ENCODE measurements around the gene YARS1.

Gene YARS1

GRCh38 chr1:32817159-32817814 lies at the start of gene YARS1, which contains the start of gene S100PBP:
YARS1 (minus strand) TSS chr1:32817358; CDS start chr1:32817244, 114 bp downstream.
S100PBP (plus strand) TSS chr1:32817653; CDS start chr1:32826100, 8,447 bp downstream.
- DNase-seq (ENCODE audit: low spot score) = peak; percentile 97

GRCh38 chr1:32865639-32866405 lies 48.7 kb upstream of the YARS1 start:
- no peak for DNase-seq (ENCODE audit: low spot score)

DNA sequence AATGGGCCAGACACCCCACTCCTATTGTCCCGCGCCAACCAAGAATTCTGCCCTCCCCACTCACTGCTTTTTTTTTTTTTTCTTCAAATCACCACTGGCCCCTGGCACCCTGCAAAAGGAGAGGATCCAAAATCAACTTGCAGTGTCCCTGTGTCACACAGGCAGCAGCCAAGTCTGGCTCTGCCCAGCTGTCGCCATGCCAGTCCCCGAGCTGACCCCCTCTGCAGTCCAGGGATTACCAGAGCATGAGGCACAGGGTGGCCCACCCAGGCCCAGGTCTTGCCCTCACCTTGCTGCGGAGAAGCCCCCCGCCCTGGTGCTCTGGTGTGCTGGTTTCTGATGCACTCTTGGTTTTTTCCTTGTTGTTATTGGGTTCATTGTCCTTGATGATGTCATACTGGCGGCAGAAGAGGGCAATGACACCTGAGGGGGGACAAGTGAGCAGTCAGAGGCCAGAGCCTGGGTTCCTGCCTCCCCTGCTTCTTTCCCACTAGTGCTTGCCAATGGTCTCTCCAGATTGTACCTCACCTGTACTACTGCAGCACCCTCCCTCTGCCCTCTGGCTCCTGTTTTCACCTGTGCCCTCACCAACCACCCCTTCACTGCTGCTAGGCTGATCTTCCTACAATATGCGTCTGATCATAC lies 47.3 kb upstream of the YARS1 start:
- DNase-seq (ENCODE audit: low spot score) = no peak

GRCh38 chr1:32863881-32864245 lies 46.7 kb upstream of the YARS1 start:
- DNase-seq (ENCODE audit: low spot score) = no peak

- DNase-seq (ENCODE audit: low spot score) = no peak
Observed at GRCh38 chr1:32863218-32863880, 46.2 kb upstream of the YARS1 start.

GRCh38 chr1:32861904-32862695 lies 44.9 kb upstream of the YARS1 start:
- DNase-seq (ENCODE audit: low spot score) = no peak

DNA sequence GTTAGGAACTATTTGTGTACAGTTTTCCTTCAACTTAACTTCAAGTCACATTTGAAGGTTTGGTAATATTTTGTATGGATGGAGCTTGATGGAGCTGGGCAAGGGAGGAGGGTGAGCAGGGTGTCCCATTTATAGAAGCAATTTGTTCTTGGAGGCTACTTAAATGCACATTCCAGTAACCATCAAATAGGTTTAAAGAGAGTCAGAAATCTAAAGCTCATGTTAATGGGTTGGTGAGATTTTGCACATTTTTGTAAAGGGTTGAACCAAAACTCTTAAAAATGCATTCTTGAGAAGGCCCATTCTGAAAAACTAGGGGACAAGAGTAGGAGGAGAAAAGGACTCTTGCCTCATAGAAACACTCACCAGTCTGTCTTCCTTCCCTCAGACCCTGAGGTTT lies 43.4 kb upstream of the YARS1 start:
- no peak for DNase-seq (ENCODE audit: low spot score)

- no peak for DNase-seq (ENCODE audit: low spot score)
Observed at GRCh38 chr1:32859915-32860314, 42.8 kb upstream of the YARS1 start.

- DNase-seq (ENCODE audit: low spot score) = no peak
Observed at GRCh38 chr1:32858791-32859190, 41.6 kb upstream of the YARS1 start.

DNA sequence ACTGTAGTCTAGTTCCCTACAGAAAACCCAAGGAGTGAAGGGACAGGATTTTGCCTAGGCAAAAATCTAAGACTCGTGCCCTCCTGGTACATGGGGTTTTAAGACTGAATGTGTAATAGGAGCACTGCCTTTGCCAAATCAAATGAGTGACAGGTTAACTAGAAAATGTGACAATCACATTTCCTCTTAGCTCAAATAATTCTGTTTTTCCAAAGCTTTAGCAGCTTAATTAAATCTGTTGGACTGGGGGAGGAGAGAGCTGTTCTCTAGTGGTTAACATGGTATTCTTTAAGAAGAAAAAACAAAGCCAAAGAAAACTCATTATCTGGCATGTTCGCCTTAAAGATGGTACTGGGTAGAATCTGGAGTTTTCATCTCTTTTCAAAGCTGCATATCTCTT lies 41.0 kb upstream of the YARS1 start:
- DNase-seq (ENCODE audit: low spot score) = no peak

- no peak for DNase-seq (ENCODE audit: low spot score)
Observed at GRCh38 chr1:32855861-32856617, 38.9 kb upstream of the YARS1 start.

GRCh38 chr1:32848354-32849063 lies 31.4 kb upstream of the YARS1 start:
- DNase-seq (ENCODE audit: low spot score) = no peak

DNA sequence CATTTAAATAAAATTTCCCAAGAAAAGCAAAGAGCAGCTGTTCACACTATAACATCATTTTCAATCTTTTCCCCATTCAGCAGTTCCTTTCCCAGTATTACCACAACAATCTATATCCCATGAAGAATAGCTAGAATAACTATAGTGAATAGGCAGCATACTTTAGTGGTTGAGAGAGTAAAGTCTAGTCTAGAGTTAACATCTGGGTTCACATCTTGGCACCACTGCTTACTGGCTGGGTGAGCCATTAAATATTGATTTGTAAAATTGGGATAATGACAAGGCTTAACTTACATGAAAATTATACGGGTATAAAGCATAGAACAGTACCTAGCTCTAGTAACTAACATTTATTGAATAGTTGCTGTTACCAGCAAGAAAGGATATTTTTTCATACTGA lies 14.7 kb upstream of the YARS1 start:
- DNase-seq (ENCODE audit: low spot score) = no peak

- DNase-seq (ENCODE audit: low spot score) = no peak
Observed at GRCh38 chr1:32830092-32830852, 13.1 kb upstream of the YARS1 start.

GRCh38 chr1:32828341-32828740 lies 11.2 kb upstream of the YARS1 start:
- peak; percentile 10 for DNase-seq (ENCODE audit: low spot score)

- no peak for DNase-seq (ENCODE audit: low spot score)
Observed at GRCh38 chr1:32825181-32825580, 8.0 kb upstream of the YARS1 start.

DNA sequence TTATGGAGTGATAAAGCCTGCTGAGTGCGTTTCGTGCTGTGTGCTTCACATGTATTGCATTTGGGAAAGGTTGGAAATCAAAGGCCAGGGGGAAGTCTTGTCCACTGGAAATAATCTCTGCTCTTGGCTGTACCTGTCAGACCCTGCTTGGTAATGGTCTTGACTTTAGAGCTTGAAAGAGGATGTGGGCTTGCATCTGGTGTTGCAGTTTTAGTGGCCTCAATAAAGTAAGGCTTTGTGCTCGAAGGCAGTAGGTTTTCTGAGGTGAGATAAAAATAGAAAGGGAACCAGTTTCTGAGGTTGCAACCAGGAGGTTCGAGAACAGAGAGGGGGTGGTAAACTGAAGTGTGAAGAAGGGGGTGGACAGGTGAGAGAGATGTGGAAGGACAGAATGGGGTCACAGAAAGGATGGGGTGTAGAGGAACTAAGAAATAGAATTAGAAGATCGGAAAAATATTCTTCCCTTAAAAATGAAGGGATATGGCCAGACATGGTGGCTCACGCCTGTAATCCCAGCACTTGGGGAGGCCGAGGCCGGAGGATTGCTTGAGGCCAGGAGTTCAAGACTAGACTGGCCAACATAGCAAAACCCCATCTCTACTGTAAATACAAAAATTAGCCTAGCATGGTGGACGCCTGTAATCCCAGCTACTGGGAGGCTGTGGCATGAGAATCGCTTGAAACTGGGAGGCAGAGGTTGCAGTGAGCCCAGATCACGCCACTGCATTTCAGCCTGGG lies 1.8 kb upstream of the YARS1 start:
- no peak for DNase-seq (ENCODE audit: low spot score)

DNA sequence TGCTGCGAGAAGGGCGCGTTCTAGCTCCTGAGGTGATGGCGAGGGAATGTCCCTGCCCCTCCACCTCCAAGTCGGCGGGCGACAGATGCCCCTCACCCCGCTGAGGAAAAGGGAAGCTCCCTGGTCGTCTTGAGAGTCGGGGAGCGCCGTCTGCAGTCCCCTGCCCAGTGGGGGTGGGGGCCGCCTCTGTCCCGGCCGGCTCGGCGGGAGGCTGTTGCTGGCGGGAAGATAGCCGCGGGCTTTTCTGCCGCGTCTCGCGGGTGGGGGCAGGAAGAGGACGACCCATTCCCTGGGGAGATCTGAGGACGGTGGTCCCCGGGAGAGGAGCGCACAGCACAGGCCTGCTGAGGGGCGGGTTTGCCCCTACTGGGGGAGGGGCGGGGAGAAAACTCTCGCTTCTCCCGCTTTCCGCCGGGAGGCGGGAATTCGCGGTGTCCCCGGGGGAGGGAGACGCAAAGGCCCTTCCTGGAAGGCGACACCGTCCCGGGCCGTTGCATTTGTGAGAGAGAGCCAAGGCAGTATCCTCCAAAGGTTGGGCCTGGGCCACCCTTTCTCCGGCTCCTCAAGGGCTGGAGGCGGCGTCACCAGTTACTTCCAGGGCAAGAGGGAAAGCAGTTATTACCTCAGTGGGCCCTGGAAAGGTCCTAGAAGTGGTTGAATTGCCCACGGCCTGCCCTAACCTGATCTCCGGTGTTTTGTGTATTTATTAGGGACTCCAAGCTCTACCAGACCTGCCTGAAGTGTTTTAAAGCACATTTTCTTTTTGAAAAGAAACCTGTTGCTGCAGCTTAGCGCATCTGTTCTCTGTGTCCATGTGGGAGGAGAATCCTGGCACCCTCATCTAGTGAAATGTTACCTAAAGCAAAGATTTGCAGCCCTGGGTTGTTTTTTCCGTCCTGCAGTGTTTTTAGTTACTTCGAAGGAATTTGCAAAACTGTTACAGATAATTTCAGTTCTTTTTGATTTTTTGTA lies 943 bp upstream of the YARS1 start:
- peak; percentile 64 for DNase-seq (ENCODE audit: low spot score)

All from hepatic stellate cell (primary cell).